Activated naive CD8-positive, alpha-beta T cell treated with anti-CD3 and anti-CD28 coated beads, Interleukin-2, amount 50 U/mL, for 24 hours (primary cell): ENCODE measurements around the gene PAFAH2.

Experiments
- ATAC-seq: fragments of 150-1000 bp; cut with Tn5 transposase; one replicate; pipeline ENCODE4 v1.10.0; 2021
- DNase-seq: peaks from one replicate; pipeline ENCODE4 v3.0.0; 2021
- H3K27ac Mint-ChIP-seq: one replicate; pipeline ENCODE4 v1.8.0; 2021; ENCODE audit warnings: mild to moderate bottlenecking, mixed read lengths
- H3K27me3 Mint-ChIP-seq: one replicate; pipeline ENCODE4 v1.8.0; 2021; ENCODE audit warnings: mixed read lengths
- H3K36me3 Mint-ChIP-seq: one replicate; pipeline ENCODE4 v1.8.0; 2021; ENCODE audit warnings: low read depth, mixed read lengths
- H3K4me1 Mint-ChIP-seq: one replicate; pipeline ENCODE4 v1.8.0; 2021; ENCODE audit warnings: mixed read lengths
- H3K4me3 Mint-ChIP-seq: one replicate; pipeline ENCODE4 v1.8.0; 2021; ENCODE audit warnings: mild to moderate bottlenecking, moderate library complexity, mixed read lengths
- H3K9me3 Mint-ChIP-seq: one replicate; pipeline ENCODE4 v1.8.0; 2021; ENCODE audit warnings: mixed read lengths

Gene PAFAH2

GRCh38 chr1:26023826-26024225 is 26.0 kb upstream of the PAFAH2 start:
- Mint-ChIP-seq H3K27ac (no peak overlapping the region), H3K27me3 (no peaks in the 10 kb centered on the region), H3K4me1 (peaks cover 8% of the 10 kb centered on the region), H3K36me3 (no peaks in the 10 kb centered on the region), H3K4me3 (no peak overlapping the region), H3K9me3 (no peaks in the 10 kb centered on the region)
- DNase-seq (no peak), ATAC-seq (no peak)

DNA sequence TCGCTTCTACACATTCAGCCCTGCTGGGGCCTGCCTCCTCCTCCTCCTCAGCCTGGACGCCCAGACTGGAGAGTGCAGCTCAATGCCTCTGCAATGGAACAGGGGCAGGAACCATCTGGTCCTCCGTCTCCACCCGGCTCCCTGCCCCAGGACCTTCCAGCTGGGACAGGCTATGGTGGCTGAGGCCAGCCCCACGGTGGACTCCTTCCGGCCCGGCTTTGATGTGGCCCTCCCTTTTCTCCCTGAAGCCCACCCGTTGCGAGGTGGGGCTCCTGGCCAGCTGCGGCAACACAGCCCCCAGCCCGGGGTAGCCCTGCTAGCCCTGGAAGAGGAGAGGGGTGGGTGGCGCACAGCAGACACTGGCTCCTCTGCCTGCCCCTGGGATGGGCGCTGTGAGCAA is 25.1 kb upstream of the PAFAH2 start:
- Mint-ChIP-seq H3K4me1 (peaks cover 8% of the 10 kb centered on the region), H3K27ac (no peak overlapping the region), H3K4me3 (no peak overlapping the region), H3K9me3 (no peaks in the 10 kb centered on the region), H3K27me3 (no peaks in the 10 kb centered on the region), H3K36me3 (no peaks in the 10 kb centered on the region)
- no peak for ATAC-seq
- DNase-seq, result no peak

- no peak overlapping the region for H3K4me3 Mint-ChIP-seq
- H3K36me3 Mint-ChIP-seq, result no peaks in the 10 kb centered on the region
- no peaks in the 10 kb centered on the region for H3K27me3 Mint-ChIP-seq
- H3K27ac Mint-ChIP-seq, result no peak overlapping the region
- ATAC-seq (no peak), DNase-seq (no peak)
- peaks cover 9% of the 10 kb centered on the region for H3K4me1 Mint-ChIP-seq
- no peaks in the 10 kb centered on the region for H3K9me3 Mint-ChIP-seq
Observed at GRCh38 chr1:26022404-26022779, 24.5 kb upstream of the PAFAH2 start.

DNA sequence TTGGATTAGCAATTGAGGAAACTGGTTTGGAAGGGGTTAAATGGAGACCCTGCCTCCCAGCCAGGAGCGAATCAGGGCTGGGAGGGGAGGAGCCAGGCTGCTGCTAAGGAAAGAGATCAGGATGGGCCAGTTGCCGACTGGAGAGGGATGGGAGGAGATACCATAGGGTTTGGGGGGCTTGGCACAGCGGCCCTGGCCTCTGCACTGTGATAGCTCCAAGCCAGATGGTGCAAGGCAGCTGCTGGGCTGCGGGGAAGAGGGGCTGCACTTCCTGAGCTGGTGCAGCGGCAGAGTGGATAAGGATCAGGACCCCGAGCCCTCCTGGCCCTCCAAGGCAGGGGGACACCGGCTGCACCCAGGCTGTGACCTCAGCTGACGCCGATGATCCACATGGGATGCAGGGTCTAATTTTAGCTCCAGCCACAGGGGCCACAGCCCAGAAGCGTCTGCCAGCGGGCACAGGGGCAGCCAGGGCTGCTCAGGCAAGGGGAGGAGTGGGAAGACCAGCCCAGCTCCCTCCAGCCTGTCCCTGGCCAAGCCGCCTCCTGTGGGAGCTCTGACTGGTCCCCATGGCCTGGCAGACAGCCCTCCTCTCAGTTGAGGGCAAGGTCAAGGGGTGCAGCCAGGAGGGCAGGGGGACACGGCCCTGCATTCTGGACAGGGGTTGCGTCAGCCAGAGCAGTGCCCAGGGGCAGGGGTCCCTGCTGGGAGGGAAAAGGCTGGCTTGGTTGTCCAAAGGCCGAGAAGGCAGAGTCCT is 24.0 kb upstream of the PAFAH2 start, which contains the start of gene EXTL1:
TSS of gene EXTL1 (plus strand) at position 129 of the 757 bp plus-strand sequence. CDS start 872 bp downstream, outside the sequence.
- DNase-seq (no peak), ATAC-seq (no peak)
- H3K36me3 Mint-ChIP-seq, result no peaks in the 10 kb centered on the region
- H3K27ac Mint-ChIP-seq, result no peak within 1 kb of the TSS
- no peaks in the 10 kb centered on the region for H3K27me3 Mint-ChIP-seq
- H3K4me3 Mint-ChIP-seq, result no peak within 1 kb of the TSS
- H3K4me1 Mint-ChIP-seq, result peaks cover 13% of the 10 kb centered on the region
- no peaks in the 10 kb centered on the region for H3K9me3 Mint-ChIP-seq

GRCh38 chr1:26020941-26021646 is 23.2 kb upstream of the PAFAH2 start:
- no peak for DNase-seq
- Mint-ChIP-seq H3K4me1 (peaks cover 15% of the 10 kb centered on the region), H3K27ac (no peak overlapping the region), H3K4me3 (no peak overlapping the region), H3K36me3 (no peaks in the 10 kb centered on the region), H3K27me3 (no peaks in the 10 kb centered on the region), H3K9me3 (no peaks in the 10 kb centered on the region)
- no peak for ATAC-seq

- Mint-ChIP-seq H3K36me3 (no peaks in the 10 kb centered on the region), H3K4me1 (peaks cover 15% of the 10 kb centered on the region), H3K27me3 (no peaks in the 10 kb centered on the region), H3K4me3 (no peak overlapping the region), H3K27ac (no peak overlapping the region), H3K9me3 (no peaks in the 10 kb centered on the region)
- DNase-seq, result no peak
- ATAC-seq, result no peak
Observed at GRCh38 chr1:26020330-26020768, 22.5 kb upstream of the PAFAH2 start.

- H3K4me1 Mint-ChIP-seq, result peaks cover 15% of the 10 kb centered on the region
- H3K27ac Mint-ChIP-seq, result no peak overlapping the region
- H3K36me3 Mint-ChIP-seq, result no peaks in the 10 kb centered on the region
- H3K27me3 Mint-ChIP-seq, result no peaks in the 10 kb centered on the region
- no peak for ATAC-seq
- no peak for DNase-seq
- no peak overlapping the region for H3K4me3 Mint-ChIP-seq
- H3K9me3 Mint-ChIP-seq, result no peaks in the 10 kb centered on the region
Observed at GRCh38 chr1:26019641-26020315, 21.9 kb upstream of the PAFAH2 start.

GRCh38 chr1:26017606-26018005 is 19.7 kb upstream of the PAFAH2 start:
- DNase-seq (no peak), ATAC-seq (no peak)
- H3K27ac Mint-ChIP-seq, result no peak overlapping the region
- no peaks in the 10 kb centered on the region for H3K9me3 Mint-ChIP-seq
- no peaks in the 10 kb centered on the region for H3K36me3 Mint-ChIP-seq
- peaks cover 15% of the 10 kb centered on the region for H3K4me1 Mint-ChIP-seq
- H3K27me3 Mint-ChIP-seq, result no peaks in the 10 kb centered on the region
- H3K4me3 Mint-ChIP-seq, result no peak overlapping the region

DNA sequence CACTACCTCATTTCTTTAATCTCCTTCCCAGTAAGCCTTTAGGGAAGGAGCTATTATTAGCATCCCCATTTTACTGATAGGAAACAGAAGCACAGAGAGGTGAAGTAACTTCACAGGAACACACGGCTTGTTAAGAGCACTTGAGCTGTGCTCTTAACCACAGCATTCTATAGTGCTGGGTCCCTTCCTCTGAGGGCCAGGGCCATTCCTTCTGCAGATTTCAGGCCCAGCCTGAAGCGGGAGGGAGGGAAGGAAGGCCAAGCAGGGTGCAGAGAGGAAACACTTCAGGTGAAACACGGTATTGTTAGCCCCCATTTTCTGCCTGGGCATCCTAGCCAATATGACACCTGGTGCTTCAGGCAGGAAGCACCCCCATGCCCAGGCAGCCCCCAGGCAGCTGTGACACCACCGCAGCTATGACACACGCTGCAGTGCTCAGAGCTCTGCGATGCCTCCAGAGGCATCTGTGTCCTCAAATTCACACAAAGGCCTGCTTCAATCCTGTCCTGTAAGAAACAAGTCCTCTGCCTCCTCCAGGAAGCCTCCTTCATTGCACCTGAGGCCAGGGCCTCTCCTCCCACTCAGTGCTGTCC is 19.2 kb upstream of the PAFAH2 start:
- Mint-ChIP-seq H3K27ac (no peak overlapping the region), H3K27me3 (no peaks in the 10 kb centered on the region), H3K4me3 (no peak overlapping the region), H3K9me3 (no peaks in the 10 kb centered on the region), H3K36me3 (no peaks in the 10 kb centered on the region), H3K4me1 (peaks cover 15% of the 10 kb centered on the region)
- ATAC-seq, result peak; percentile 57
- no peak for DNase-seq

DNA sequence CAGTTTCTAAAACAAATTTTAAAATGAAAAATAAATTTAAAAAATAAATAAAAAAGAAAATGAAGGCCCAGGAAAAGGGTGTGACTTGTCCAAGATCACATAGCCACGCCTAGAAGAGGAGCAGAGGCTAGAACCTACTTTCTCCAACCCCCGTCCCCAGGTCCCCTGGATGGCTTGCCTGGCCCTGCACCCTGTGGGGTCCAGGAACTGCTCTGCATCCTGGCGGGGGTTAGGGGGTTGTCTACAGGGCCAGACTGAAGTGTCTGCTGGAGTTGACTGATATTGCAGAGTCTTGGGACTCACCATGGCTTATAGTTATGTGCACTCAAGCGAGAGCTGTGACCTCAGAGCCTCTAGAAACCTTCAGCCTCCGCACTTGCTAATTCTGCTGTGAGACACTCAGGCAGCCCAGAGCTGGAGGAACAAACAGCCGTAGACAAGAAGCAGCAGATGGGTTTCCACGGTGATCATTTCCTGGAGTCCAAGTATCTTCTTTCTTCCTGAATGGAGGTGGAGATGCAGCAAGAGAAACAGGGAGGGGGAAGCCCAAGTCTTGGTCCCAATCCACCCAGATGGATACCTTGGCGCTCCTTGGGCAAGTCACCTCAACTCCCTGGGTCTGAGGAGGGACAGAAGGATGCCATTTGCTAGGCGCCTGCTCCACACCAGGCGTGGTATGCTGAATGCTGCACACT is 18.5 kb upstream of the PAFAH2 start:
- Mint-ChIP-seq H3K4me1 (peaks cover 15% of the 10 kb centered on the region), H3K4me3 (no peak overlapping the region), H3K27ac (no peak overlapping the region), H3K9me3 (no peaks in the 10 kb centered on the region), H3K27me3 (no peaks in the 10 kb centered on the region), H3K36me3 (no peaks in the 10 kb centered on the region)
- no peak for DNase-seq
- no peak for ATAC-seq

GRCh38 chr1:26015358-26015757 is 17.5 kb upstream of the PAFAH2 start:
- DNase-seq (no peak), ATAC-seq (no peak)
- Mint-ChIP-seq H3K27me3 (no peaks in the 10 kb centered on the region), H3K27ac (no peak overlapping the region), H3K4me3 (no peak overlapping the region), H3K36me3 (no peaks in the 10 kb centered on the region), H3K9me3 (no peaks in the 10 kb centered on the region), H3K4me1 (peaks cover 15% of the 10 kb centered on the region)

GRCh38 chr1:26014179-26014578 is 16.3 kb upstream of the PAFAH2 start:
- peaks cover 7% of the 10 kb centered on the region for H3K4me1 Mint-ChIP-seq
- ATAC-seq, result no peak
- no peak for DNase-seq
- H3K27me3 Mint-ChIP-seq, result no peaks in the 10 kb centered on the region
- no peak overlapping the region for H3K4me3 Mint-ChIP-seq
- no peak overlapping the region for H3K27ac Mint-ChIP-seq
- H3K36me3 Mint-ChIP-seq, result no peaks in the 10 kb centered on the region
- no peaks in the 10 kb centered on the region for H3K9me3 Mint-ChIP-seq

DNA sequence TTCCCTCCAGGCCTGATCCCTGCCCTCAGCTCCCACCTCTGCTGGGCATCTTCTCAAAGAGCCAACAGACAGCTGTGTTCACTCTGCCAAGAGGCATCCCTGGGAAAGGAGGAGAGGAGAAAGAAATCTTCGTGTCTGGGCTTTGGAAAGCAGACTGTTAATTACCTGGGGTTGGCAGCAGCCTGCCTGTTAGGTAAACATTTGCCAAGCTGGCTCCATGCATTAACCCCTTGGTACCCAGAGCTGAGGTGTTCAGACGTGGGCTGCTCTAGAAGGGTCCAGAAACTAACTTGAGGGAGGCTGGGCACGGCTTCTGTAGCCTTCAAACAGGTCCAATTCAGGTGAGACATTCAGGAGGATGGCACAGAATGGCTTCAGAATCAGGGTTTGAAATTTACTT is 15.0 kb upstream of the PAFAH2 start:
- Mint-ChIP-seq H3K4me1 (peaks cover 7% of the 10 kb centered on the region), H3K4me3 (no peak overlapping the region), H3K27me3 (no peaks in the 10 kb centered on the region), H3K9me3 (no peaks in the 10 kb centered on the region), H3K36me3 (no peaks in the 10 kb centered on the region), H3K27ac (no peak overlapping the region)
- ATAC-seq (no peak), DNase-seq (no peak)

- ATAC-seq (no peak), DNase-seq (no peak)
- Mint-ChIP-seq H3K27me3 (peaks cover 5% of the 10 kb centered on the region), H3K27ac (no peak overlapping the region), H3K36me3 (no peaks in the 10 kb centered on the region), H3K4me3 (no peak overlapping the region), H3K9me3 (no peaks in the 10 kb centered on the region), H3K4me1 (no peaks in the 10 kb centered on the region)
Observed at GRCh38 chr1:26010825-26011224, 13.0 kb upstream of the PAFAH2 start.
